HG02798 (cell line): ENCODE measurements around the gene ETS2.
"Not testable (repeated sequence)": the region's sequence is repeated elsewhere in the genome, so short reads cannot be mapped to it uniquely, and the experiment has no call there.

ENCODE experiments used
- ATAC-seq: cut with Tn5 transposase; IDR thresholded peaks from one replicate; pipeline ENCODE4 v1.9.1; 2021; ENCODE audit warnings: mild to moderate bottlenecking; ENCODE audit not compliant: unreplicated experiment, poor library complexity

ETS2 gene

GRCh38 chr21:38831526-38832467 lies 26.1 kb downstream of the ETS2 start:
- ATAC-seq: peak; percentile 81

GRCh38 chr21:38832664-38833063 lies 26.9 kb downstream of the ETS2 start:
- ATAC-seq: no peak

GRCh38 chr21:38833117-38833516 lies 27.4 kb downstream of the ETS2 start:
- ATAC-seq: no peak

- ATAC-seq: no peak
Measured at GRCh38 chr21:38834725-38835124, 29.0 kb downstream of the ETS2 start.

- no peak for ATAC-seq
Measured at GRCh38 chr21:38837806-38838461, 32.2 kb downstream of the ETS2 start.

- ATAC-seq: no peak
Measured at GRCh38 chr21:38838598-38839327, 33.0 kb downstream of the ETS2 start.

GRCh38 chr21:38839328-38840286 lies 33.9 kb downstream of the ETS2 start:
- ATAC-seq: no peak

GRCh38 chr21:38840456-38841300 lies 34.9 kb downstream of the ETS2 start:
- ATAC-seq: no peak

- ATAC-seq: no peak
Measured at GRCh38 chr21:38841472-38841871, 35.7 kb downstream of the ETS2 start.

- no peak for ATAC-seq
Measured at GRCh38 chr21:38842079-38842478, 36.4 kb downstream of the ETS2 start.

GRCh38 chr21:38843379-38843778 lies 37.6 kb downstream of the ETS2 start:
- no peak for ATAC-seq

GRCh38 chr21:38843806-38844503 lies 38.2 kb downstream of the ETS2 start:
- no peak for ATAC-seq

- ATAC-seq: not testable (repeated sequence)
Measured at GRCh38 chr21:38845374-38845773, 39.6 kb downstream of the ETS2 start.

- ATAC-seq: no peak
Measured at GRCh38 chr21:38847556-38847955, 41.8 kb downstream of the ETS2 start.

- no peak for ATAC-seq
Measured at GRCh38 chr21:38848187-38848609, 42.5 kb downstream of the ETS2 start.

- no peak for ATAC-seq
Measured at GRCh38 chr21:38849776-38850175, 44.0 kb downstream of the ETS2 start.

- ATAC-seq: no peak
Measured at GRCh38 chr21:38850277-38850951, 44.7 kb downstream of the ETS2 start.

- ATAC-seq: no peak
Measured at GRCh38 chr21:38851101-38851500, 45.4 kb downstream of the ETS2 start.
